Fibroblast of skin of back (primary cell): ENCODE data around the gene SPIB.

Source experiments
- DNase-seq: peaks from one replicate; pipeline ENCODE4 v3.0.0-alpha.2; 2013

The SPIB gene

DNA sequence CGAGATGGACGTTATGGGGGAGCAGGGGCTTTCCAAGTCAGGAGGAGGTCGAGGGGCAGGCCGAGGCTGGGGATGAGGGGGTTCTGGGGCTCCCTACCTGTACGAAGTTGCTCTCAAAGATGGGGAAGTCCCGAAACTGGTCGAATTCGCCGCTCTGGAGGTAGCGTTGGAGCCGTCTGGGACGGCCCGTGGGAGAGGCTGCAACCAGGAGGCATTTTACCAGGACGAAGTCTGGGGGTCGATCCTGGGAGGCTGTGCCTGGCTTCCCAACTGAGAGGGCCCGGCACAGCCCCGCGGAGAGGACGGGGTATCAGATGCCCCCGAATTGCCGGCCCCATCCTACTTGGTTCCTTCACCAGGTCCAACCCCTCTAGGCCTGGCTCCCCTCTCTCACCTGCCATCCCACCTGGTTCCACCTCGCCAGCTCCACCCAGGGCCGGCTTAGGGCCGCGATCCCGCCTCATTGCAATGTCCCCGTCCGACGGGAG, 57.0 kb downstream of the SPIB start:
- DNase-seq, result no peak

DNA sequence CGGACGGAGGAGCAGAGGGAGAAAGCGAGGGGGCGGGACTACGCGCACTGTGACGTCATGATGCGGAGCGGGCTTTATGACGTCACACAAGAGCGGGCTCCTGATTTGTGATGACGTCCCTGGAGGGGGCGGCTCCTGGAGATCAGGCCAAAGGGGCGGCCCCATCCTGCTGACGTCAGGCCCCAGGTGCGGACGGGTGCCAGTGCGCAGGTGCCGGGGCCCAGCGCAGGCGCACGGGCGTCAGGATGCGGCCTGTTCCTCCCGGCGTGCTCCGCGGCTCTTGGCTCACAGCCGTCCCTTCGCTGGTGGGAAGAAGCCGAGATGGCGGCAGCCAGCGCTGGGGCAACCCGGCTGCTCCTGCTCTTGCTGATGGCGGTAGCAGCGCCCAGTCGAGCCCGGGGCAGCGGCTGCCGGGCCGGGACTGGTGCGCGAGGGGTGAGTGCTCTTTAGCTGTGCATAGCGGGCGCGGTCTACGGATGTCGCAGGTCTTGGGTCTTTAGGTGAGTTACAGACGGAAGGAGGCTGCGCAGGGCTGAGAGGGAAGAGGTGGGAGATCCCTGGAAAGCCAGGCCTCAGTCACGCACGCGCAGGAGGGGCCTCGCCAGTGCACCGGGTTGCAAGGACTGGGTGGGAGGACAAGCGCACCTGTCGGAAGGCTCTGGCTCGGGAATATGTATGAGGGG, 57.6 kb downstream of the SPIB start, which contains the start of the genes EMC10 and GARIN5A:
Gene EMC10, plus strand, starts transcription at position 284 of the 683 bp plus-strand sequence. Its CDS starts 38 bp downstream, at position 322.
Gene GARIN5A, minus strand, starts transcription at position 625 of the 683 bp plus-strand sequence. Its CDS starts 460 bp downstream, at position 165.
- DNase-seq, result peak; percentile 89

DNA sequence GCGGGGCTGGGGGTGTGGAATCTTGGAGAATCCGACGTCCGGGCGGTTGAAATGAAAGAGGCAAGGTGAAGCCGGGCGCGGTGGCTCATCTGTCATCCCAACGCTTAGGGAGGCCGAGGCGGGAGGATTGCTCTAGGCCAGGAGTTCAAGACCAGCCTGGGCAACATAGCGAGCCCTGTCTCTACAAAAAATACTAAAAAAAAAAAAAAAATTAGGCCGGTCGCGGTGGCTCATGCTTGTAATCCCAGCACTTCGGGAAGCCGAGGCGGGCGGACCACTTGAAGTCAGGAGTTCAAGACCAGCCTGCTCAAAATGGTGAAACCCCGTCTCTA, 58.1 kb downstream of the SPIB start:
- DNase-seq, result no peak

DNA sequence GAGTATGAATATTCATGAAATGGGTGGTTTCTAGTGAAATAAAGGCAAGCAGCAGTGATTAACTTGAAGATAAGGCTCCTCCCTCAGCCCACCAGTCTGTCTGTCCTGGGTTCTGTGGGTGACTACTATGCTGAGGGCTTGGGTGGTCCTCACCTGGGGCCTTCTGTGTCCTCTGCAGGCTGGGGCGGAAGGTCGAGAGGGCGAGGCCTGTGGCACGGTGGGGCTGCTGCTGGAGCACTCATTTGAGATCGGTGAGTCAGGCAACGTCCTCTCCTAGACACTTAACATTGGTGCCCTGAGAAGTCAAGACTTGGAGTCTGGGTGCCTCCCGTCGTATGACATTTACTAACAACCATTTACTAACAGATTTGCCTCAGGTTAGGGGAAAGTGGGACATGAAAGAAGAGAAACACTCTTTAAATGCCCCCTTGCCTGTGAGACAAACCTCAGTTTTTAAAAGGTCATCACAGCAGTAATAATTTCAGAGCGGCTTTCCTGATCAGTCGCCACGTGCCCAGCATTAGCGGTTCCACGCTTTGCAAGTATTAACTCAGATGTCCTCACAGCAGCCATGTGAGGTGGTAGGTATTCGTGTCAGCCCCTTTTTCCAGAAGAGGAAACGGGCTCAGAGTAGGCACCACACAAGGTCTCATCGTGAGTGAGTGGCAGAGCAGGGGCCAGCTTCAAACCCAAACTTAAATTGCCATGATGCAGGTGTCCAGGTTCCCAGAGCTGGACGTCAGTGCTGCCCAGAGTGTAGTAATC, 59.2 kb downstream of the SPIB start:
- DNase-seq, result no peak

DNA sequence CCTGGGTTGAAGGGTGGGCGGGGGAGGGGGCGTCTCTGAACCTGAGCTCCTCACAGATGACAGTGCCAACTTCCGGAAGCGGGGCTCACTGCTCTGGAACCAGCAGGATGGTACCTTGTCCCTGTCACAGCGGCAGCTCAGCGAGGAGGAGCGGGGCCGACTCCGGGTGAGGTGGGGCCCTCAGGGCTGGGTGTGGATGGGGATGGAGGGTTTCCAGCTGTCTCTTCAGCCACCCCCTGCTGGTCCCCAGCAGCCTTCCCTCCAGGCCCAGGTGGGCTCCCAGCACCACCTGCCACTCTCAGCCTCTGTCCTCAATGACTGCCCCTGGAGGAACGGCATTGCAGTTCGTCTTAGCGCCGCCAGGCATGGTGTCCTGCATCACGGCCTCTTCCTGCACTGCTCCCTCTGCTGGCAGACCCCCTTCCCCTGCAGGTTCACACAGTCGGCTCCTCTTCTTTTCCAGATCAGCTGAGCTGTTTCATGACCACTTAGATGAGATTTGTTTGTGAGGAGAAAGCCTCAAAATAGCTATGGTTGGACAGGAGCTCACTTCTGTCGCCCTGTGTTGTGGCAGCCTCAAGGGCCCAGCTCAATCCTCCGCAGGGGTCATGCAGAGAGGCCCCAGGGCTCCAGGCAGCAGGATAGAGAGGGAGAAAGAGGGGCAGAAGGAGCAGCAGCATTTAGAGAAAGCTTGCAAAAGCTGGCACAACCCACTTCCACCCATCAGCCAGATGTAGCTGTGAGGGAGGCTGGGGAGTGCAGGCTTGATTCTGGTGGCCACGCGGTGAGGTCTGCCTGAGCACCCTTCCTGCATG, 60.4 kb downstream of the SPIB start:
- peak; percentile 41 for DNase-seq

DNA sequence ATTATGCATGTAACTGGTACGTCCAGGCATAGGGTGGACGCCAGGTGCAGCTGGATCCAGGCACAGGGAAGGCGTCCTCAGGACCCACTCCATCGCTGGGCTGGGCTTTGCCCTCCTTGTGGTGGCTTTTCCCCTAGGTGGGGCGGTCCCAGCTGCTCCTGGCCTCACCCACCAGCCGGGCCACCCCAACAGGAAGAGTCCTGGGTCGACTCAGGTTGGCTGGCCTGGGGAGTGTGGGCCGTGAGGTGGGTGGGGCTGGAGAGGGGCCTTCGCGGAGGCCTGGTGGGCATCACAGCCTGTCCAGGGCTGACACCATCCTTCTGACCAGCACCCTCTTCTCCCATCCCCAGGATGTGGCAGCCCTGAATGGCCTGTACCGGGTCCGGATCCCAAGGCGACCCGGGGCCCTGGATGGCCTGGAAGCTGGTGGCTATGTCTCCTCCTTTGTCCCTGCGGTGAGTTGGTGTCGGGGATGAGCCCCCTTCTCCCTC, 61.1 kb downstream of the SPIB start:
- no peak for DNase-seq

DNA sequence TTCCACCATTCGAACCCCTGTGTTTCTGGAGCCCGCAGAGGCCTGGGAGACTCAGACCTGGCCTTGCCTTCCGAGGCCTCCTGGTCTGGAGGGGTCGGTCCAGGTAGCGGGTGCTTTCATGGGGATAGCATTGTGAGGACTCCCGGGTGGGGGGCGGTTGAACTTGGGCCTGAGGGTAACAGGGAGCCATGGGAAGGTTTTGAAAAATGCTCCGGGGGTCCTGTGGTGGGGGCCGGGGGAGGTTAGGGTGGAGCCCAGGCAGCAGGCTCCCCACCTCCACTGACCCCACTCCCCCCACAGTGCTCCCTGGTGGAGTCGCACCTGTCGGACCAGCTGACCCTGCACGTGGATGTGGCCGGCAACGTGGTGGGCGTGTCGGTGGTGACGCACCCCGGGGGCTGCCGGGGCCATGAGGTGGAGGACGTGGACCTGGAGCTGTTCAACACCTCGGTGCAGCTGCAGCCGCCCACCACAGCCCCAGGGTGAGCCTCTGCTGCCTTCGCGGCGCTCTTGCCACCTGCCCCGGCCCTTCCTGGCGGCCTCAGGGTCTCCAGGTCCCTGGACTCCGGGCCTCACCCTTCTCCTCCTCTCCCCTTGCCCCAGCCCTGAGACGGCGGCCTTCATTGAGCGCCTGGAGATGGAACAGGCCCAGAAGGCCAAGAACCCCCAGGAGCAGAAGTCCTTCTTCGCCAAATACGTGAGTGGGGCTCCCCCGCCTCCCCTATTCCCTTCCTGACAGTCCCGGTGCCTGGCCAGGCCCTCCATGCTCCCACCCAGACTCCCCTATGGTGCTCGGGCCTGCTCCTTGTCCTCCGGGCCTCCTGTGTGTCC, 61.8 kb downstream of the SPIB start:
- DNase-seq, result no peak
